Ishikawa (cell line): Measurements from ENCODE around the gene SDR42E2.

ENCODE experiments used
- CEBPB ChIP-seq: IDR thresholded peaks from 2 replicates; pipeline ENCODE4 v1.6.1; 2012
- CREB1 ChIP-seq: IDR thresholded peaks from 2 replicates; pipeline ENCODE4 v1.6.1; 2012; ENCODE audit warnings: low read depth
- EGR1 ChIP-seq: IDR thresholded peaks from 2 replicates; pipeline ENCODE4 v1.6.1; 2012
- EP300 ChIP-seq: IDR thresholded peaks from 2 replicates; pipeline ENCODE4 v1.6.1; 2012; ENCODE audit warnings: borderline replicate concordance
- FOXM1 ChIP-seq: IDR thresholded peaks from 2 replicates; pipeline ENCODE4 v1.6.1; 2012; ENCODE audit warnings: low read depth, borderline replicate concordance
- MAX ChIP-seq: IDR thresholded peaks from 2 replicates; pipeline ENCODE4 v1.6.1; 2012
- NFIC ChIP-seq: IDR thresholded peaks from 2 replicates; pipeline ENCODE4 v1.6.1; 2012
- RAD21 ChIP-seq: IDR thresholded peaks from 2 replicates; pipeline ENCODE4 v1.6.1; 2012; ENCODE audit warnings: low read depth
- REST ChIP-seq: IDR thresholded peaks from 2 replicates; pipeline ENCODE4 v1.6.1; 2012; ENCODE audit warnings: low read depth, mild to moderate bottlenecking
- TAF1 ChIP-seq: IDR thresholded peaks from 2 replicates; pipeline ENCODE4 v1.6.1; 2012; ENCODE audit warnings: low read depth, mild to moderate bottlenecking
- TCF12 ChIP-seq: IDR thresholded peaks from 2 replicates; pipeline ENCODE4 v1.6.1; 2012; ENCODE audit warnings: low read depth
- TEAD4 ChIP-seq: IDR thresholded peaks from 2 replicates; pipeline ENCODE4 v1.6.1; 2012
- USF1 ChIP-seq: IDR thresholded peaks from 2 replicates; pipeline ENCODE4 v1.6.1; 2012
- YY1 ChIP-seq: IDR thresholded peaks from 2 replicates; pipeline ENCODE4 v1.6.1; 2012; ENCODE audit warnings: low read depth
- ZBTB7A ChIP-seq: IDR thresholded peaks from 2 replicates; pipeline ENCODE4 v1.6.1; 2012; ENCODE audit warnings: low read depth

The SDR42E2 gene

DNA sequence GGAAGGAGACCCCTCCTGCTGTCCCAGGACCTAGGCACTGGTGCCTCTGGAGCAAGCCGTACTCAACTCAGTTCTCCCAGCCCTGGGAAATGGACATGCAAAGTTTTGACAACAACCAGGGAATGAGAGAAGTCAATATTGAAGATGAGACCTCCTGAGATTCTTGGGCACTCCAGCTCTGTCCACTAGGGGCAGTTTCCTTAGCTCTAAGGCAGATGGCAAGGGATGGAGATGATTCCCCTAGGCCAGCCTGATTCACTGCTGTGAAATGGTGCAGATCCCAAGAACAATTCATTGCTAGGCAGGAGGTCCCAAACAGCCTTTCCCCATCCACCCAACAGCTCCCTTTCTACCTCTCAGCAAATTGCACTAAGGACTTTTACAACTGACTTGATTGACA, 20.5 kb upstream of the SDR42E2 start:
- TF ChIP-seq TEAD4 (no peak), EGR1 (no peak), MAX (no peak), RAD21 (no peak)

GRCh38 chr16:22144520-22144919, 17.8 kb upstream of the SDR42E2 start:
- no peak for TF ChIP-seq USF1
- TF ChIP-seq REST = no peak
- no peak for TF ChIP-seq ZBTB7A
- no peak for TF ChIP-seq EP300
- no peak for TF ChIP-seq RAD21
- no peak for TF ChIP-seq EGR1
- no peak for TF ChIP-seq TAF1
- TF ChIP-seq TEAD4 = no peak
- TF ChIP-seq NFIC = no peak
- no peak for TF ChIP-seq MAX
- no peak for TF ChIP-seq CEBPB
- TF ChIP-seq YY1 = no peak
- TF ChIP-seq TCF12 = no peak
- TF ChIP-seq CREB1 = no peak
- no peak for TF ChIP-seq FOXM1

GRCh38 chr16:22147853-22148252, 14.5 kb upstream of the SDR42E2 start:
- no peak for TF ChIP-seq TCF12
- no peak for TF ChIP-seq TAF1
- no peak for TF ChIP-seq USF1
- TF ChIP-seq REST = no peak
- TF ChIP-seq NFIC = no peak
- TF ChIP-seq YY1 = no peak
- no peak for TF ChIP-seq ZBTB7A
- no peak for TF ChIP-seq CEBPB
- no peak for TF ChIP-seq TEAD4
- no peak for TF ChIP-seq MAX
- TF ChIP-seq EGR1 = no peak
- no peak for TF ChIP-seq RAD21
- no peak for TF ChIP-seq EP300
- TF ChIP-seq FOXM1 = no peak
- TF ChIP-seq CREB1 = no peak

DNA sequence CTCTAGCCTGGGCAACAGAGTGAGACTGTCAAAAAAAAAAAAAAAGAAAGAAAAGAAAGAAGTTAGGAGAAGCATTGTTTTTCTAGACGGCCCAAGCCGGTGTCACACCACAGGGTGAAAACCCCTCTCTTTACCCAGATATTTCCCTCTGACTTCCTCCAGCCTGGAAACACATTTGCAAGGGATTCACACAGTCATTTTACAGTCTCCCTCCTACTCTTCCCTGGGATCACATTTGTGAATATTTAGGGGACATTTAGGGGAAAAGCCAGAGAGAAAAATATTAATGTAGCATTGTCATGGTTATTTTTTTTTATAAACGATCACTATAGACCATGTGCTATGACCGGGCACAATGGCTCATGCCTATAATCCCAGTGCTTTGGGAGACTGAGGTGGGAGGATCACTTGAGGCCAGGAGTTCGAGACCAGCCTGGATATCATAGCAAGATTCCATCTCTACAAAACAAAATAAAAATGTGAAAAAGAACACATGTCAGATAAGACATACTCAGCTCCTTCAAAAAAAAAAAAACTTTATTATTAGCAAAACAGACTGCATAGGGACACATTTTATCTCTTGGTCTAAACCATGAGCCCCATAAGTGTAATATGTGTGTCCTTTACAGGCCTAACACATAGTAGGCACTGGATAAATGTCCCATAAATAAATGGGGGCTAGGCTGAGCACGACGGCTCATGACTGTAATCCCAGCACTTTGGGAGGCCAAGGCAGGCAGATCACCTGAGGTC, 10.9 kb upstream of the SDR42E2 start:
- TF ChIP-seq USF1 (no peak), TAF1 (no peak), NFIC (no peak), RAD21 (no peak), FOXM1 (no peak), CEBPB (no peak), CREB1 (no peak), TCF12 (no peak), ZBTB7A (no peak)

GRCh38 chr16:22152316-22152715, 10.0 kb upstream of the SDR42E2 start:
- TF ChIP-seq RAD21 (no peak), REST (no peak), CREB1 (no peak), USF1 (no peak), TAF1 (no peak), YY1 (no peak), EP300 (no peak), EGR1 (no peak), TEAD4 (no peak), ZBTB7A (no peak), TCF12 (no peak), MAX (no peak), FOXM1 (no peak), NFIC (no peak), CEBPB (no peak)
